Measurements from ENCODE around the gene PCDHB3.

DNA sequence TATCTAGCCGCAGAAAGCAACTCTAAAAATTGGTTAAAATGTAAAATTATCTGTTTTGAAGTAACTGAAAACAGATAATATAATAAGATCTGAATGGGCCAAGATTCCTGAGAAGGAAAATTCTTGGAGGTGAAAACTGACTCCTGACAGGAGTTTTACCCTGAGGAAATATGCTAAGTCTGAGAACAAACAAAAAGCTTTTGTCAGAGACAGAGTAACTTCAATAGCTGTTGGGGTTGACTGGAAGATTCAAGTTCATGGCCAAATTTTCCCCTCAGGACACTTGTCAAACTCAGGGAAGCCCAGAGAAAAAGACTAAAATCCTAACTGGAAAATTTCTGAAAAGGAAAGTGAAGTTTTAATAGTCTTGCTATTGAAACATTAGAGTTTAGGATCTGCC, 27.0 kb downstream of the PCDHB3 start:
- TF ChIP-seq, protein P1, sequence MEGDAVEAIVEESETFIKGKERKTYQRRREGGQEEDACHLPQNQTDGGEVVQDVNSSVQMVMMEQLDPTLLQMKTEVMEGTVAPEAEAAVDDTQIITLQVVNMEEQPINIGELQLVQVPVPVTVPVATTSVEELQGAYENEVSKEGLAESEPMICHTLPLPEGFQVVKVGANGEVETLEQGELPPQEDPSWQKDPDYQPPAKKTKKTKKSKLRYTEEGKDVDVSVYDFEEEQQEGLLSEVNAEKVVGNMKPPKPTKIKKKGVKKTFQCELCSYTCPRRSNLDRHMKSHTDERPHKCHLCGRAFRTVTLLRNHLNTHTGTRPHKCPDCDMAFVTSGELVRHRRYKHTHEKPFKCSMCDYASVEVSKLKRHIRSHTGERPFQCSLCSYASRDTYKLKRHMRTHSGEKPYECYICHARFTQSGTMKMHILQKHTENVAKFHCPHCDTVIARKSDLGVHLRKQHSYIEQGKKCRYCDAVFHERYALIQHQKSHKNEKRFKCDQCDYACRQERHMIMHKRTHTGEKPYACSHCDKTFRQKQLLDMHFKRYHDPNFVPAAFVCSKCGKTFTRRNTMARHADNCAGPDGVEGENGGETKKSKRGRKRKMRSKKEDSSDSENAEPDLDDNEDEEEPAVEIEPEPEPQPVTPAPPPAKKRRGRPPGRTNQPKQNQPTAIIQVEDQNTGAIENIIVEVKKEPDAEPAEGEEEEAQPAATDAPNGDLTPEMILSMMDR (conservative IDR thresholded peaks at IDR 0.05; ENCODE audit: low read depth, low read length): no peak
- no peak for TF ChIP-seq EZH2 (IDR thresholded peaks at IDR 0.05; ENCODE audit: low read length, unreplicated experiment)
- TF ChIP-seq EZH2phosphoT487 (IDR thresholded peaks at IDR 0.05; ENCODE audit: borderline replicate concordance, low read length): no peak

Measured in PC-3 (cell line).